ENCODE measurements around the gene CDC42BPA.

CDC42BPA gene

DNA sequence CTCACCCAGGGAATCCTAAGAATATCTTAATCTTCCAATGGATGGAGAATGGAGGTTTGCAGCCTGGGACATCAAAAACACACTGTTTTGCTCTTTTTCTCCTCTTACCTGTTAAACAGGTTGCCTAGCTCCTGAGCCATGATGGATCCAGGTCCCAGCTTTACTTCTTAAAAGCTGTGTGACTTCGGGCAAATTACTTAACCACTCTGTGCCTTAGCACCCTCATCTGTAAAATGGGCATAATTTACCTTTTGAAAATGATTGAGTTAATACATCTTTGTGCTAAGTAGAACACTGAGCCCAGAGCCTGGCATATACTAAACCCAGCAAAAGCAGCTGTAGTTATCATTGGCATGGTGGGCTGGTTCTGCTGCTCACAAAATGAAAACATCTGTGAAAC is 368.0 kb downstream of the CDC42BPA start:
- no peak for DNase-seq (ENCODE audit: extremely low read depth in 1 of 2, low read depth in 1 of 2)

DNA sequence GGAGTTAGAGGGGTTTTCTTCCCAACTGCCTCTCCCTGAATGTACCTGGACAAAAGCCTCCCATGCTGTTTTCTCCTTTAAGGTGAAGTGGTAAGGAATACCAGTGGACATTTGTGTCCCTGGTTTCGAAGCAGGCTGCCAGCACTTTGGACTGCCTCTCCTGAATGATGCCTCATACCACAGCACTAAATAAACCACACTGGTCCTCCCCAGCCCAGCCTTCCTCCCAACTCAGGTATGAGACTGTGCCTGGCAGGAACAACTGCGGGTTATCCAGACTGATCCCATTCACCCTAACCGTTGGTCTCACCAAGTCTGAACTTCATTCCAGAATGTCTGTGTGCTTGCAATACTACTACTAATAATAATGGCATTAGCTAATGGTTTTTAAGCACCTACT is 368.9 kb downstream of the CDC42BPA start:
- no peak for DNase-seq (ENCODE audit: extremely low read depth in 1 of 2, low read depth in 1 of 2)

DNA sequence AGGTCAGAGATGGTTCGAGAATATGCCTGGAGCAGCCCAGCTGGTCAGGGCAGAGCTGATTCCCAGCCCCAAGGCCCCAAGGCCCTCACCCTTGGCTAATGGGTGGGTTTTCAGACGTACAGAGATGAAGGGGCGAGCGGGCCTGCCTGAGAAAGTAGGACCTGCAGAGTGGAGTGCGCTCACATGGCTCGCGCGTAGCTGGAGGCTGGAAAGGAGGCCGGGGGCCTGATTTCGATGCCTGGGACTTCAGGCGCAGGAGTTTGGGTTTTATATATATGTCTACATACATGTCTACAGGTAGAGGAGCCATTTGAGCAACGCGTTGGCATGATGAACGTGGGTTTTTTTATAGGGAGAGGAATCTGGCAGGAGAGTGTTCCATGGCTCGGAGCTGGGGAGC is 369.3 kb downstream of the CDC42BPA start:
- no peak for DNase-seq (ENCODE audit: extremely low read depth in 1 of 2, low read depth in 1 of 2)

DNA sequence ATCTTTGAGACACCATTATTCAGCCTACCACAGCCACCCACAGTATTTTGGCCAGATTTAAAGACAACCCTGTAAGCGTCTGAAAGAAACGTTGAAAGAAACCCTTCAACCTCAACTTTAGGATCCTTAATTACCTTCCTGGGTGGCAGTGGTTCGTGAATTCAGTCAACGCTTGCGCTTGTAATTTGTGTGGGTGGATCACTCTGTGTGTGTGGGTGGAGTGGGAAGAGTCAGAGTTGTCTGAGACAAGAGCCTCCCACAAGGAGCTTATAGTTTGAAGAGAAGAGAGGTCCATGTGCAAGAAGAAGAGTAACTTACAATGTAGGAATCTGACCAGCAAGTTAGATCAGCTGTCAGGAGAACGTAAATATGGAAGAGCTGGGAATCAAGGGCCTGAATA is 369.8 kb downstream of the CDC42BPA start:
- DNase-seq (ENCODE audit: extremely low read depth in 1 of 2, low read depth in 1 of 2), result no peak

DNA sequence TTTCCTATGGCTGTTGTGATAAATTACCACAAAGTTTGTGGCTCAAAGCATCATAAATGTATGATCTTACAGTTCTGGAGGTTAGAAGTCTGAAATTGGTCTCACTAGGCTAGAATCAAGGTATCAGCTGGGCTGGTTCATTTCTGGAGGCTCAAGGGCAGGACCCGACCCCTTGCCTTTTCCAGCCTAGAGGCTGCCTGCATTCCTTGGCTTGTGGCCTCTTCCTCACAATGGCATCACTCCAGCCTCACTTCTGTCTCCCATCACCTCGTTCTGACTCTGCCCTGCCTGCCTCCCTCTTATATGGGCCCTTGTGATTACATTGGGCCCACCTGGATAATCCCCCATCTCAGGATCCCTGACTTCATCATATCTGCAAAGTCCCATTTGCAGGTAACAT is 370.2 kb downstream of the CDC42BPA start:
- DNase-seq (ENCODE audit: extremely low read depth in 1 of 2, low read depth in 1 of 2), result no peak

DNA sequence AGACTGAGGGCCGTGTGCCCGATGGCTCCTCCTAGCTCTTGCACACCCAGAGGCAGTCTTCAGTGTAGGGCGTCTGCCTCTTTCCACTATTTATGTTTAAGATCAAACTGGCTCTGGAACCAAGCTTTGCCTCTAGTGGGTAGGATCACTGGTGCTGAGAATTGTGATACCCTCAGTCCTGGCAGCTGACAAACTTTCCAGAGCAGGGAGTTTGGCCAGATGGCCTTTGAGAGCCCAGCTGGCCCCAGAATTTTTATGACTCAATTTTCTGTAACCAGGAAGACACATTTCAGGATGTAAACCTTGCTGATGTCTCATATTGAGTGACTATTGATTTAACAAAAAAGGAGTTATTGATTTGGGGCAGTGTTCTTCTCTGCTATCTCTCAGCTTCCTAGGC is 371.5 kb downstream of the CDC42BPA start:
- no peak for DNase-seq (ENCODE audit: extremely low read depth in 1 of 2, low read depth in 1 of 2)

DNA sequence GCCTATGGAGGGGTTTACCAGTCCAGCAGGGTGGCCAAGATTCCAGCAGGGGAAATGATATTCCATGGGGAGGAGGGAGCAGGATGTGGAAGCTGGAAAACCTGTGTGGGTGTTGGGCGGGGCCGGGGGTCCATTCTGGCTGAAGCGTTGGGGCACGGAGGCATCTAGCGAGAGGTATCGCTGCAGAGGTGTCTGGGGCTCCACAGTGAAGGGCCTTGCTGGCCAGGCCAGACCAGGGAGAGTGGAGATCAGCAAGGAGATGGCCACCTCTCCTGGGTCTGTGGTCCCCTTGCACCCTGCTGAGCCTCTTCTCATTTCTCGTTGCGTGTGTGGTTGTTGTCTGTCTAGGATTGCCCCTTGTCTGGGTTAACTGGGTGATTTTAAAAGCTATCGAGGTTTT is 372.0 kb downstream of the CDC42BPA start:
- DNase-seq (ENCODE audit: extremely low read depth in 1 of 2, low read depth in 1 of 2), result no peak

DNA sequence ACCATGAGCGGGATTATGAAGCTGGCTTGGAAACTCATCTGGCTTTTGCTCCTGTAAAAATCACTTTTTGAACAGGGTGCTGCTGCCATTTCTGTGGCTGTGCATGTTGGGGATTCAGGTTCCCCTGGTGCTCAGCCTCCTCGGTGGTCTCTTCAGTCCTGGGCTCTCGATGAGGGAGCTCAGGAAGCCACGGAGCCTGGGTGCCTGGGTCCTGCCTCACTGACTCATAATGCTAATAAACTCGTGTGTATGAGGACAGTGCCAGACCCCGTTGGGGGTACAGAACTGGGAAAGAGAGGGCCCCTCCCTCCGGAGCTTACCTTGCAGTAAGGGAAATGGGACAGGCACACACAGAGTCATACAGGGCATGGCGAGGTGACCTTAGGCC is 372.4 kb downstream of the CDC42BPA start:
- no peak for DNase-seq (ENCODE audit: extremely low read depth in 1 of 2, low read depth in 1 of 2)

DNA sequence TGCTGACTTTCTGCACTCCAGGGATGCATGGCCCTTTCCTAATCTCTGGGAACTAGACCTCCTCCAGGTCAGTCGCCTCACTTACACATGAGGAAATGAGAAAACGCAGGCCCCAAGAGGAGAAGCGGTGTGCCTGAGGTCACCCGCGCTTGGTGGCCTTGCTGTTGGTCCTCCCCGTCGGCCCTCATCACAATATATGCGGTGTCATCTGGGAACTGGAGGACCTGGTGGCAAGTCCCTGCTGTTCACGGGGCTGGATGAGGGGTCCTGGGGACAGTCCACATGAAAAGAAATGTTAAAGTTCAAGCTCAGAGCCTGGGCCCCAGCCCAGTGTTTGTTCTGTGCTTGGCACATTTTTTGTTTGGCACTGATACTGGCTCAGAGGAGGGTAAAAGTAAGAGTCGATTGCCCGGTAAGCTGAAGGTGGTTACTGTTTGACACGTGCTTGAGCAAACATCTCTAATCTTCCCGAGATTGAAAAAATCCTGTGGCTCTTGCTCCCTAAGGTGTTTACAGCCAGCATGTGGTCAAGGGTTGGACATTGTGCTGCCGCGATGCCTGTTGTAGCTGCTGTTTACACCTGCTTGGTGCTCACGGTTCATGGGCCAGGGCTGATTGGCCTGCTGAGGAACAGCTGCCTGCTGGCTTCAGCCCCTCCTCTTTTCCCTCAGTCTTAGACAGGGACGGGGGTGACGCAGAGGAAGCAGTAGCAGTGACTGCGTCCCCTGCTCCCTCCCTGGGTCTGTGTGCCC is 373.0 kb downstream of the CDC42BPA start:
- DNase-seq (ENCODE audit: extremely low read depth in 1 of 2, low read depth in 1 of 2), result no peak

DNA sequence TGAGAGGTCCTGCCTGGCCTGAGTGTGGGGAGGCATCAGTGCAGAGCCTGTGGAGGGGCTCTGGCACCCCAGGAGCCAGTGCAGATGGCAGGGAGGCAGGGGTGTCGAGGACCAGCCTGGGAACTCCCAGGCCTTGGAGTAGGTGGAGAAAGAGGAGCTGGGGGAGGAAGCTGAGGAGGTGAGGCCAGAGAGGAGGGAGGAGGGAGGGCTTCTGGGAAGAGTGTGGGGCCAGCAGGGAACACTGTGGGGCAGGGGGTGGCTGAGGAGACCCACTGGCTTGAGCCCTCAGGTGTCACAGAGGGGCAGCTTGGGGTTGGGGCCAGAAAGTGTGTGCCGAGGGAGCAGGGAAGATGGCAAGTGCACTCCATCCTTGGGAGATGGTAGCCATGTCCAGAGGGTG is 374.4 kb downstream of the CDC42BPA start:
- no peak for DNase-seq (ENCODE audit: extremely low read depth in 1 of 2, low read depth in 1 of 2)

DNA sequence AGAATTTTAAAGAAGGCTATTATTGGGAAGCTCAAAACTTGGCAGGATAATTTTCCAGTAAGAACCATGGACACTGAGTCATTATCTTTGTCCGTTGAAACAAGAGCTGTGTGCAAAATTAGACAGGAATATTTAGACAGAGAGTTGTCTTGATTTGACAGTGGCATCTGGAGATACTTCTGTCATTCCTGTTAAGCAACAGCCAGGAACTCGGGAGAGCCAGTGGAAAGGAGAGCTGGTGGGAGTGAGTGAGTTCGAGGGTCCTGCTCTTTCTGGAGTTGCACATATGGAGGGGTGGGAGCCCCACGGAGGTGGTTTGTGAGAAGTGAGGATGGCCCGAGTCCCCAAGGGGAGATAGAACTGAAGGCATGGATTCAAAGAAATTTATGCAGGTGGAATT is 375.1 kb downstream of the CDC42BPA start:
- DNase-seq (ENCODE audit: extremely low read depth in 1 of 2, low read depth in 1 of 2), result no peak

DNA sequence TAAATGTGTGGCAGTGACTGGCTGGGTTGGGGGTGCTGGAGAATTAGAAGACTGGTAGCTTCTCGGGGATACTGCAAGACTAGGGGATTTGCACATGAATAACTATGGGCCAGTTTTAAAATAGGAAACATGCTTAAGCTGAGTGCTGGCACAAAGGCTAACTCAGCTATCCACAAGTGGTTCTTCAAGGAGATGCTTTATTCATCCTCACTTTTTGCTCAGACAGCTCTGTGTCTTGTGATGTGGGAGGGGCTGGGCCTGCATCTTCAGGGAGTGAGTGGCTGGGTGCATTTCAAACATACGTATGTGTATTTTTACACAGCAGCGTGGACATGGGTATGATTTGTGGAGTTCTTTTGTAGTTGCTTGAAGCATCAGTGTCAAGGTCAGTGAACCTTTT is 375.9 kb downstream of the CDC42BPA start:
- no peak for DNase-seq (ENCODE audit: extremely low read depth in 1 of 2, low read depth in 1 of 2)

DNA sequence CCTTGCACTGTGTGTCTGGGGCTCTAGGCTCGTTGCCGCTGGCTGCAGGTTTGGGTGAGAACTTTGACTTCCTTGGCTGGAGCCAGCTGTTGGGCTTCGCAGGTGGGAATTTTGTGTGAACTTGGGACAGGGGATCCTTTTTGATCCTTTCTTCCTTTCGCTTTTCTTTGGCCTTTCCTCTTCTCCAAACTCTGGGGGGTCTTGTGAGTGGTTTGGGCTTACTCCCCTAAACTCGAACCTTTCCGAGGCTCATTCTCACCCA is 377.6 kb downstream of the CDC42BPA start:
- DNase-seq (ENCODE audit: extremely low read depth in 1 of 2, low read depth in 1 of 2), result no peak

DNA sequence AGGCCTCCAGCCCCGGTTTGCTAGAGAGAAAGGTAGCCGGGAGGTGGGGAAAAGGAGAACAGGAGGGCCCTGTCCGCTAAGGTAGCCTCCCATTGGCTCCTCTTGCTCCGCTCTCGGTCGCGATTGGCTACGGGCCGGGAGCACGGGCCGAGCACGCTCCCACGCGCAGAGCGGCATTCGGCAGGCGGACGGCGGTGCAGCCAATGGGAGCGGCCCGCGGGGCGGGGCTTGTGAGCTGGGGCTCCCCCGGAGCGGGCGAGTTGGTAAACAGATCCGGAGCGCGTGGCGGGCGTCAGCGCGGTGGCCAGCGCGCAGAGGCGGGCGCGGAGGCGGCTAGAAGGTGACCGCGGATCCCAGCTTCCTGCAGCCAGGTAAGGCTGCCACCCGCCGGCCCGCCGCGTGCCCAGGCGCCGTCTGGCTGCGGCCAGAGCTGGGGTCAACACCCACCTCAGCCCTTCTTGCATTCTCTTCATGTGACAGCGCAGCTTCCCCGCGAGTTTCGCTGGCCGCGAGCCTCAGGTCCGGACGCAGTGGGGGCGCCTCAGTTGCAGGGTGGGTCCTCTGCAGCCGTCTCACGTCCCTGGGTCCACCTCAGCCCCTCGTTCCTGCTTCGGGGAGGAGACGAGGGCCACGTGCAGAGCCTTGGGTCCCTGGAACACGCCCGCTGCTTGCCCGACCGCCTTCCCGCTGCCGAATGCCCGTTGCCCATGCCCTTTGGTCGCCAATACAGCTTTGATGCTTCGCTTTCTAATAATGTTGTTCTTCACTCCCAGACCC is 378.1 kb downstream of the CDC42BPA start, which contains the start of gene COQ8A:
COQ8A (plus strand) TSS at position 266 of the 777 bp plus-strand sequence. CDS start 21,092 bp downstream, outside the sequence.
- peak; percentile 97 for DNase-seq (ENCODE audit: extremely low read depth in 1 of 2, low read depth in 1 of 2)

Measured in stimulated activated CD8-positive, alpha-beta memory T cell treated with anti-CD3 and anti-CD28 coated beads, Interleukin-7, amount 100 ng/mL, for 48 hours (primary cell).